WERI-Rb-1 (cell line): Measurements from ENCODE around the gene QRFP.

Experiments used
- DNase-seq: peaks from one replicate; pipeline ENCODE4 v3.0.0-alpha.2; 2020
- H3K27ac ChIP-seq: fragments of 250-450 bp; sonication (Bioruptor Pico); 2 replicates; pipeline ENCODE4 v1.5.1; 2020; ENCODE audit warnings: mild to moderate bottlenecking, moderate library complexity
- H3K27me3 ChIP-seq: fragments of 250-450 bp; sonication (Bioruptor Pico); 2 replicates; pipeline ENCODE4 v1.5.1; 2021; ENCODE audit warnings: mild to moderate bottlenecking, low read depth, moderate library complexity; ENCODE audit not compliant: insufficient read depth, severe bottlenecking
- H3K36me3 ChIP-seq: fragments of 250-450 bp; sonication (Bioruptor Pico); 2 replicates; pipeline ENCODE4 v1.5.1; 2020; ENCODE audit warnings: mild to moderate bottlenecking, moderate library complexity
- H3K4me3 ChIP-seq: 2 replicates; pipeline ENCODE4 v1.5.1; 2011; ENCODE audit warnings: low read depth, mild to moderate bottlenecking, control low read depth, low read length
- H3K9me3 ChIP-seq: fragments of 250-450 bp; sonication (Bioruptor Pico); 2 replicates; pipeline ENCODE4 v1.5.1; 2021; ENCODE audit warnings: mild to moderate bottlenecking, moderate library complexity; ENCODE audit not compliant: severe bottlenecking
- CTCF ChIP-seq: IDR thresholded peaks from 2 replicates; pipeline ENCODE4 v1.5.1; 2011; ENCODE audit warnings: low read depth, mild to moderate bottlenecking, control low read depth, inconsistent platforms, low read length

QRFP gene

GRCh38 chr9:130908146-130908877 lies 11.7 kb upstream of the QRFP start:
- H3K36me3 ChIP-seq: no peaks in the 10 kb centered on the region
- no peak for TF ChIP-seq CTCF
- H3K4me3 ChIP-seq: no peak overlapping the region
- H3K9me3 ChIP-seq: no peaks in the 10 kb centered on the region
- H3K27ac ChIP-seq: no peak overlapping the region
- no peak for DNase-seq
- H3K27me3 ChIP-seq: no peaks in the 10 kb centered on the region

GRCh38 chr9:130906735-130907416 lies 10.3 kb upstream of the QRFP start:
- no peaks in the 10 kb centered on the region for H3K36me3 ChIP-seq
- DNase-seq: peak; percentile 47
- no peak overlapping the region for H3K27ac ChIP-seq
- no peak for TF ChIP-seq CTCF
- no peaks in the 10 kb centered on the region for H3K9me3 ChIP-seq
- no peak overlapping the region for H3K4me3 ChIP-seq
- no peaks in the 10 kb centered on the region for H3K27me3 ChIP-seq

- H3K4me3 ChIP-seq: no peak overlapping the region
- DNase-seq: no peak
- H3K9me3 ChIP-seq: no peaks in the 10 kb centered on the region
- H3K27ac ChIP-seq: no peak overlapping the region
- no peaks in the 10 kb centered on the region for H3K36me3 ChIP-seq
- no peaks in the 10 kb centered on the region for H3K27me3 ChIP-seq
- TF ChIP-seq CTCF: no peak
Measured at GRCh38 chr9:130905902-130906734, 9.5 kb upstream of the QRFP start.

DNA sequence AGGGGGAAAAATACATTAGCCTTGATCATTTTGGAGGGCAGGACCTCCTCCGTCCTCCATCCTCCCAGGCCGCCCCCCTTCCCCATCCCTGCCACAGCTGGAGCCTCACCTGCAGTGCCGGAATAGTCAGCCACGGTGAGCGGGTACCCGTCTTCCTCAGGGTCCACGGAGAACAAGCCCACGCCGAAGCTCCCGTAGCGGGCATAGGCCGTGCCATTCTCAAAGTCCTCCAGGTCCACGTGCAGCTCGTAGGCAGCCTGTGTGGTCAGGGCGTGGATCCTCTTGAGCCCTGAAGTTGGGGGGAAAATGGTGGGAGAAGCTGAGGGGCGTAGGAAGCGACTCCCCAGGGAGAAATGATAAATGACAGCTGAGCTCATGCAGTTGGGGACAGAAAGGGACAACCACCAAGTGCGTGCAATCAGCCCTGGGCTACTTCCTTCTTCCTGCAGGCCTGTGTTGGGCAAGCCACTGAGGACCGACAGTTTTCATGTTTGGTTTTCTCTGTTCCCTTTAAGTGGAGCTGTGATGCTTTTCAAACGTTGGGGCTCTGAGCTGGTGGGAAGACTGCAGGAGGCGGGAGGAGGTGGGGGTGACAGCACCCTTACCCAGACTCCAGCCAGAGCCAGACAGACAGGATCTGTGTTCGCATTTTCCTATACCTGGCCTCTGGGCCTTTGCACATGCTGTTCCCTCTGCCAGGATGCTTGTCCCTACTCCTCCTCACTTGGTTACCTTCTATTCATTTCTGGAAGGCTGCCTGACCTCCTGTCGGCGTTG lies 8.7 kb upstream of the QRFP start:
- Histone ChIP-seq H3K27me3 (no peaks in the 10 kb centered on the region), H3K9me3 (no peaks in the 10 kb centered on the region), H3K27ac (no peak overlapping the region), H3K36me3 (no peaks in the 10 kb centered on the region), H3K4me3 (no peak overlapping the region)
- DNase-seq: no peak
- no peak for TF ChIP-seq CTCF

GRCh38 chr9:130904070-130905044 lies 7.7 kb upstream of the QRFP start:
- Histone ChIP-seq H3K27ac (no peak overlapping the region), H3K27me3 (no peaks in the 10 kb centered on the region), H3K4me3 (no peak overlapping the region), H3K36me3 (no peaks in the 10 kb centered on the region), H3K9me3 (no peaks in the 10 kb centered on the region)
- TF ChIP-seq CTCF: no peak
- no peak for DNase-seq
